HG03108 (cell line): ENCODE data around the gene MCTP2.
A peak's percentile ranks its signal among the peaks of the same experiment; 100 is the strongest.

Experiments used
- ATAC-seq: cut with Tn5 transposase; IDR thresholded peaks from one replicate; pipeline ENCODE4 v1.9.1; 2021; ENCODE audit warnings: moderate library complexity; ENCODE audit not compliant: unreplicated experiment

MCTP2 gene

GRCh38 chr15:94230883-94231722 lies at the start of gene MCTP2:
Gene MCTP2, plus strand, starts transcription at chr15:94231561. Its CDS starts 66,705 bp downstream, at chr15:94298266.
- peak; percentile 73 for ATAC-seq

GRCh38 chr15:94182883-94183282 lies 48.5 kb upstream of the MCTP2 start:
- ATAC-seq, result no peak

GRCh38 chr15:94185547-94186236 lies 45.7 kb upstream of the MCTP2 start:
- ATAC-seq, result no peak

- no peak for ATAC-seq
Observed at GRCh38 chr15:94186770-94187331, 44.5 kb upstream of the MCTP2 start.

GRCh38 chr15:94193906-94194305 lies 37.5 kb upstream of the MCTP2 start:
- ATAC-seq, result no peak

DNA sequence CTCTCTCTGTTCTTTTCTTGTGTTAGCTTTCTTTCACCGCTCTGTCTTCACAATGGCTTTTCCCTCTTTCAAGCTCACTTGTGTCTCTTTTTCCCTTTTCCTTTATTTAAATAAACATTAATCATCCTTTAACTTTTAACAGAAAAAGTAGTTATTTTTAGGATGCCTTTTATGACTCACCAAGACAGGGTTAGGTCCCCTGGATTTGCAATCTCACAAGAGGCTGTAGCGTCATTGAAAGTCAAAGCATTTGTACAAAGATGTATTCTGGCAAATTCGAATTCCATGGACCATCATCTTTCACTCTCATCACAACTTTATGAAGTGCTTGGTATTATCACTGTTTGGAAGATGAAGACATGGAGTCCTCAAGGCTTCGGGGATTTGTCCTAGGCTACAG lies 34.8 kb upstream of the MCTP2 start:
- ATAC-seq, result no peak

GRCh38 chr15:94198633-94199032 lies 32.7 kb upstream of the MCTP2 start:
- no peak for ATAC-seq

GRCh38 chr15:94199725-94200124 lies 31.6 kb upstream of the MCTP2 start:
- ATAC-seq, result no peak

DNA sequence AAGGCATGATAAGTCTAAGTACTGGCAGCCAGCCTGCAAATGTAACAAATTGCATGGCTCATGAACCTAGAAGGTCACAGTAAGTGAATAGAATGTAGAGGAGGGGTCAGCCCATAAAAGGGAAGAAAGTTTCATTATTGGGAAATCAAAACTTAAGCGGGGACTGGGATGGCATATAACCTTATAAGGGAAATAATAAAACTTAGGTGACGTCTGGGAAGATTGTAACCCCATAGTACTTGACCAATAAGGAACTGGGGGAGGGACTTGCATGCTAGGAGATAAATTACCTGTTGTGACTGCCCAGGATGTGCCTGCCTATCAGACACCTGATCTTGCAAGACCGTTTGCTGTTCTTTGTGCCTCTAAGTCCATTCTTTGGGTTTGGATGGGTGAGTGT lies 28.1 kb upstream of the MCTP2 start:
- no peak for ATAC-seq

- ATAC-seq, result no peak
Observed at GRCh38 chr15:94205366-94205765, 26.0 kb upstream of the MCTP2 start.

GRCh38 chr15:94206463-94207167 lies 24.7 kb upstream of the MCTP2 start:
- no peak for ATAC-seq

DNA sequence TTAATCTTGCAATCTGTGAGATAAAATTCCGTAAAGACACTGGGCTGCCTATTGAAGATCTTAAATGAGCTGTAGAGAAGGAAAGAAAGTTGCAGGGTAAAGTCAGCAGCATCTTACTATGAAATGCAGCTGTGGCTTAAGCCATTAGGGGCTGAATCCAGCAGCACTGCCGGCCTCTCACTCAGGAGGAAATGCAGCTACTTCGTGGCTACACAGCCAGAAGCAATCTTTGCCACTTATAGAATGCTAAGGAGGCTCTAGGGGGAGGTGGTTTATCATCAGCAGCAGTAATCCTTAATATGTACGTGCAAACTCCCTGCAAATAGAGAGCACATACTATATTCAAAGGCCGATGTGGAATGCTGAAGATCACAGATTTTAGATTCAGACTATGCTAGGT lies 19.1 kb upstream of the MCTP2 start:
- ATAC-seq, result no peak

DNA sequence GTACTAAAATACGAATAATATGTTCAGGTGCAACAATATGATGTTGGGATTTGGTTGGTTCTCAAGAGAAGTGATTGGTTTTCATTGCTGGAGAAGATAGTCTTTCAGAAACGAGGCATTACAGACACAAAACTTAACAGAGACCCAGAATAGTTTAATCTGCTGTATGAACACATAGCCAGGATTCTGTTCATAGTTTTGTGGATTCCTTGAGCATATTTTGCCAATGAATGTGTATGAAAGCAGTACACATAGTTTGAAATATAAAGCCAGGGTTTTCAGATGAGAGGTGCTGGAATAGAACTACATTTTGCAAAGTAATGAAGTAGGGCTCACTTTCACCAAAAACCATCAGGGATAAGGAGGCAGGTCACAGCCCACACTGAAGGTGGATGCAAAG lies 5.7 kb upstream of the MCTP2 start:
- no peak for ATAC-seq

DNA sequence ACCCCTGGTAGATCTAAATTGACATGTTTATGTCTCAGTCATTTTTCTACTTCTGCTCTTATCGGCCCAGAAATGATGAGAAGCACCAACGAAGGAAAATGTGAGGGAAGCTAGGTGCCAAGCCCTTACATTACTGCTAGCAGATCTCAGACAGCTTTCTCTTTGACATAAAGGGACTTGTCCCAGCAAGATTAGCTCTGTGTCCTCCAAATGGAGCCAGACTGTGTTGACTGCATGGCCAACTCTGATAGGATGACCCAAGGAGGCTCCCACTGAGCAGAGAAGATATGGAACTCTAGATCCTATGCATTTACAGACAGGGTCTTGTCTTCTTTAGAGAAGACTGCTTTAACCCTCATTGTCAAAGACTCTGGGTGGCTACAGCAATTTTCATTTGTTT lies 2.8 kb upstream of the MCTP2 start:
- no peak for ATAC-seq

DNA sequence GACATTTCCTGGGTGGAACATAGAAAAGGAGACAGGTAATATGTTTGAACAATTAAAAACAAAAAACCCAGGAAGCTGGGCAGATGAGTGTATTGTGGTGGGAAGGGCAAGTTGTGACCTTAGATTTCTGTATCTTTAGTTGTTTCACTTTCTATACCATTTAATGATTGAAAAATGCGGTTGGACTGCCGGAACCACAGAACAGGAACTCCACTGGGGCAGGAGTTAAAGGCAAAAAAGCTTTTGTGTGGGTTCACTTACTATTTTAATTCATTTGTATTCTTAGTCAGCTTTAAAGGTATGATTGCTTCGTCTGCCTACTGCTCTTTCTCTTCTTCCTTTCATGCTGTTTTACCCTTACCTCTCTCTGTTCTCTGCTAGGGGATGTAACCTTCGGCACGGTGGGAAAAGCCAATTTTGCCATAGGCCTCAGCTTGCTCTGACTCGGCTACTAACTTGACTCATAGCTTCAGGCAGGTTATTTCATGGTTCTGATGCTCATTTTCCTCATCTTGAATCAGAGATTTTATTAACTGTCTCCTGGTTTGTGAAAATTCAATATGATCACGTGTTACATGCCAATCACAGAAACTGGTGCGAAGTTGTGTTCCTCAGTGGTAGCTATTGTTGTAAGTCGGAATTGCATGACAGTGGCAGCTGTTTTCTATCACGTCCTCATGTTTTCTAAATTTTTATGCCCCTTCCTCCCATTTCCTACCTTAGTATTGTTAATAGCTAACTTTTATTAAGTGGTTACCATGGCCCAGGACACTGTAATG lies 1.6 kb upstream of the MCTP2 start:
- ATAC-seq, result peak; percentile 50

GRCh38 chr15:94230431-94230882 lies 904 bp upstream of the MCTP2 start:
- no peak for ATAC-seq

DNA sequence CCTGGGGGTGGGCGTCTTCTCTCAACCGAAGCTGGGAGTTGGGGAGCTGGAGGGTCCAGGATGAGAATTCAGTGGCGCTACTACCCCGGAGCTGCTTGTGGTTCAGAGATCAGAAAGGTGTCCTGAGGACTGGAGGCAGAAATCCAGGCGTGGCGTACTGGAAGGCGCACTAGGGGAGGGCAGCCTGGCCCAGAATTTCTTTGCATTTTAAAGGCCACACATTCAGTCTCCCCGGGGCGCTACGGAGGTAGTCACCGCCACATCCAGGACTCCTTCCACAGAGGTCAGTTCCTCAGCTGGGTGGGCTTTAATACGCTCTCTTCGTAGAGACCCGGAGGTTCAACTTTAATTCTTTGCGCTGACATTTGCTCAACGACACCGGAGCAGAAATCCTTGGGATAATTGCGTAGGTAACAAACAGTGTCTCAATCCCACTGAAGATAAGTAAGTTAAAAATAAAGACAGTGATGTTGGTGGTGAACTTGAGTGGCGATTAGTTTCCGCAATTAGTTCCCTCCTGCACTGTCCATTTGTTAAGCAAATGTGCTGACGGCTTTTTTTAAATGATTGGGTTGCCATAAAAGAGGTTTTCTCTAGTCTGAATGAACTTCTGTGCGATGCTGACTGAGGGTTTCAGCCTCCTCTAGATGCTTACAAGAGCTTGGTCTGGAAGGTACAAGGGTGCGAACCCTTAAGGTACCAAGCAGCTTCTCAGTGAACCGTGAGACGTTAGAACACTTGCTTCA lies 535 bp downstream of the MCTP2 start:
- ATAC-seq, result peak; percentile 1

DNA sequence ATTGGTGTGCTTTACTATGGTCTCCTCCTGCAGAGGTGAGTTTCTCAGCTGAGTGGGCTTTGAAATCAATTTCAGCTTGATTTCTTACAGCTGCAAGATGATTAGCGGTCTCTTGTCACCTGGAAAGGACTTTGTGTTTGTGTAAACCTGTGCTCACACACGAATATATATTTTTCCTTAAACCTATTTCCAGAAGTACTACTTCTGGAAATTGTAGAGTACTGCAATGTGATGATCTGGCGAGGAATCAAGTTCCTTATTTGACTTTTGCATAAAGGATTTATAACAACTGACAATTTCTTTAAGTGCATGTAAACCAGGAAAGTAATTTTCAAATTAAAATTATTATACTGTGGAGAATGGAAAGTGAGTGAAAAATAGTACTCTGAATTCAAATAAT lies 2.1 kb downstream of the MCTP2 start:
- ATAC-seq, result no peak

DNA sequence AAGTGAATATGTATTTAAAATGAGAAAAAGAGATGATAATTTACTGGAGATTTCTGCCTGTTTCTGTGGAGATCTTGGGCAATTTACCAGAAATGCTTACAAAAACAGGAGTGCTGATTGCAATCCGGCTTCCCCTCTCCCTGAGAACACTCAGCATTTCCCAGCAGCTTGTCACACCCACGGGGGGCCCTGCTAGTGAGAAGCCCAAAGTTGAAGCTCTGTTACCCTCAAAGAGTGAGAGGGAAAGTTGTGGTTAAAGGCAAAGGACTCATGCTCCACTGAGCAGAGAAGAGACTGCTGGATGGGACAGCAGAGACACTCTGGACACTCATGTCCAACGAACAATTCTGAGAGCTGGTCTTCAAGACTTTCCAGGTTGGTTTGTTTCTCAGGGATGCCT lies 2.9 kb downstream of the MCTP2 start:
- ATAC-seq, result no peak

GRCh38 chr15:94235041-94235440 lies 3.7 kb downstream of the MCTP2 start:
- no peak for ATAC-seq
